Astrocyte of the spinal cord (primary cell): Measurements from ENCODE around the gene SATB1.
A peak's percentile ranks its signal among the peaks of the same experiment; 100 is the strongest.
"Not testable (repeated sequence)": the region's sequence is repeated elsewhere in the genome, so short reads cannot be mapped to it uniquely, and the experiment has no call there.

Experiments
- DNase-seq: peaks from one replicate; pipeline ENCODE4 v3.0.0; 2011; ENCODE audit warnings: low read depth, low spot score
- H3K4me3 ChIP-seq: 2 replicates; pipeline ENCODE4 v1.5.1; 2011; ENCODE audit warnings: low read depth, mild to moderate bottlenecking, low read length, moderate library complexity
- in situ Hi-C: cut with HindIII; loops from 2 replicates; pipeline ENCODE4 v1.10.0; 2017; ENCODE audit warnings: low sequenced_read_pairs
- TF ChIP-seq, protein P1 (sequence below): IDR thresholded peaks from 2 replicates; pipeline ENCODE4 v1.5.1; 2012; ENCODE audit warnings: low read depth, mild to moderate bottlenecking, low read length, inconsistent platforms

Gene SATB1

DNA sequence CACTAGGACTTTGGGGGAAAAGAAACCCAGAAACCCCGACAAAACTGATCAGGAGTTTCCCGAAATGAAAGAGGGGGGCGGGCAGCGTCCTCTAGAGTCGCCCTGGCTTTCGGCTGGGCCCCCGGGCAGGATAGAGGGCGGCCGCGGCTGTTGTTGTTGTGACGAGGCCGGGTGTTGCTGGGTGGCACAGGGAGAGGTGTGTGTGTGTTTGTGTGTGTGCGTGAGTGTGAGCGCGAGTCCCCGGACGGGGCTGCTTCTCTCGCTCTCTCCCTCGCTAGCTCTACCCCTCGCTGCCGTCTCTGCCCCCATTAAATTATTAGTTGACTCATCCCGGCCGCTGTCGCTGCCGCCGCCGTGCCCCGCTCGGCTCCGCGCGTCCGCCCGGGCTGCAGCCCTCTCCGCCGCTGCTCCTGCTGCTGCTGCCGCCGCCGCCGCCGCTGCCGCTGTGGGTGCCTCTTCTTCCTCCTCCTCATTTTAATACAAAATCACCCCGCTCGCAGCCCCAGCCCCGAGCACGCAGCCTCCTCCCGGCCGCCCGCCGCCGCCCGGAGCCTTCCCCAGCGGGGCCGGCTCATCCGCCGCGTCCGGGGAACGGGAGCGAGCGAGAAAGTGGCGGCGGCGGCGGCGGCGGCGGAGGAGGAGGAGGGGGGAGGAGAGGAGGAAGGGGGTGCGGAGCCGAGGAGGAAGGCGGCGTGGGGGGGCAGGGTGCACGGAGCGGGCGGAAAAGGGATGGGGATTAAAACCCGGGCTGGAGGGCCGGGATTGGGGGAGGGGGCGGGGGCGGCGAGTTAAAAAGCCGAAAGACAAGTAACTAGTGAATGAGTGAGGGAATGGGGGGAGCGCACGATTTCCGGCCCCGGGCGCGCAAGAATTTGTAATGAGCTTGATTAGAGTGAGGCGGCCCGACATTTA lies at the start of gene SATB1:
TSS of gene SATB1 (minus strand) at position 611 of the 912 bp plus-strand sequence. CDS start 4,372 bp downstream, outside the sequence.
- DNase-seq = peak; percentile 73
- in situ Hi-C loops = no loop called here
- TF ChIP-seq, protein P1, sequence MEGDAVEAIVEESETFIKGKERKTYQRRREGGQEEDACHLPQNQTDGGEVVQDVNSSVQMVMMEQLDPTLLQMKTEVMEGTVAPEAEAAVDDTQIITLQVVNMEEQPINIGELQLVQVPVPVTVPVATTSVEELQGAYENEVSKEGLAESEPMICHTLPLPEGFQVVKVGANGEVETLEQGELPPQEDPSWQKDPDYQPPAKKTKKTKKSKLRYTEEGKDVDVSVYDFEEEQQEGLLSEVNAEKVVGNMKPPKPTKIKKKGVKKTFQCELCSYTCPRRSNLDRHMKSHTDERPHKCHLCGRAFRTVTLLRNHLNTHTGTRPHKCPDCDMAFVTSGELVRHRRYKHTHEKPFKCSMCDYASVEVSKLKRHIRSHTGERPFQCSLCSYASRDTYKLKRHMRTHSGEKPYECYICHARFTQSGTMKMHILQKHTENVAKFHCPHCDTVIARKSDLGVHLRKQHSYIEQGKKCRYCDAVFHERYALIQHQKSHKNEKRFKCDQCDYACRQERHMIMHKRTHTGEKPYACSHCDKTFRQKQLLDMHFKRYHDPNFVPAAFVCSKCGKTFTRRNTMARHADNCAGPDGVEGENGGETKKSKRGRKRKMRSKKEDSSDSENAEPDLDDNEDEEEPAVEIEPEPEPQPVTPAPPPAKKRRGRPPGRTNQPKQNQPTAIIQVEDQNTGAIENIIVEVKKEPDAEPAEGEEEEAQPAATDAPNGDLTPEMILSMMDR = no peak
- H3K4me3 ChIP-seq = peak within 1 kb of the TSS; percentile 84

DNA sequence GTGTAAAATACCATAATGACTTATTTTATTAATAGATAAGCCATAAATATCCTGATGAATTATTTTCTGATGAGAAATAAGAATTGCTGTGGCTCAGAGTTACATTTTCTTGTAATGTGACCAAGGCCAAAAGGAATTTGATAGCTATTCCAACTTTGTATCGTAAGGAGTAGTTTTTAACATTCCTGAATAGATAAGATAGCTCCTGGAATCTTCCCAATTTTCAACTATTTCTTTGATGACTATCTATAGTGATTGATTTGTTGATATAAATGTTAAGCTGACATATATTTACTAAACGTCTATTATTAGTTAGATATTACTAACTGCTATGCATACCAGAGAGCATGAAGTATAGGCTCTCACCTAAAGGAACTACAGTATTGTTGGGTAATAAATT lies 49.1 kb upstream of the SATB1 start:
- in situ Hi-C loops = no loop called here
- no peak overlapping the region for H3K4me3 ChIP-seq
- DNase-seq = no peak
- TF ChIP-seq, protein P1 = no peak

DNA sequence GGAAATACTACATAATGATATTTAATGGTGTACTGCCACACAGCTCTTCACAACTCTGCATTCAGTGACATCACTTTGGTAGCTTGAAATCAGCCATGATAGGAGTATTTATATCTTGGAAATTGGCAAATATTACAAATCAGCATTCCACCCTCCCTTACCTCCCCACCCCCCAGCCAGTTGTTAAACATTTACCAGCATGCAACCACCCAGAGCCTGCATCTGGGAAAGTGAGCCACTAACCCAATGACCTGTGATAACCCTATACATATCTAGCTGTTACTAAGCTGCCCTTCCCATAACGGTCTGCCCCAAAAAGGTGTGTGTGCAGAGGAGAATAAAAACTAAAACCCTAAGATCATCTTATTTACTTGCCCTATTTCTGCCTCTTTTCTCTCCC lies 44.6 kb upstream of the SATB1 start:
- in situ Hi-C loops = no loop called here
- no peak for DNase-seq
- H3K4me3 ChIP-seq = no peak overlapping the region
- TF ChIP-seq, protein P1 = no peak

DNA sequence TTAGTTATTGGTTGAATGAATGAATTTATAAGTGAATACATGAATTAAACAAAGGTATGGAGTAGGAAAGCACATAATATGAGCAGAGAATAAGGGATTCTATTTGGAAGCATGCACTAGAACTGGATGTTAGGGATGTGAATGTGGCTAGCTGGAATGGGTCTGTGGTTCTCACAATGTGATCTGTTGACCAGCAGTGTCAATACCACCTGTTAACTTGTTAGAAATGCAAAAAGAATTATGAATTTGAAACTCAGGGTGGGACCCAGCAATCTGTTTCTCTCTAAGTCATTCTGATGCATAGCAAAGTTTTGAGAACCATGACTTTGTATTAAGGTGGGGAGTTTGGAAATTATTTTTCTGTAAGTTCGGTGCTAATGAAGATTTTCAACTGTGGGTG lies 41.0 kb upstream of the SATB1 start:
- DNase-seq = no peak
- in situ Hi-C loops = no loop called here
- TF ChIP-seq, protein P1 = no peak
- H3K4me3 ChIP-seq = no peak overlapping the region

DNA sequence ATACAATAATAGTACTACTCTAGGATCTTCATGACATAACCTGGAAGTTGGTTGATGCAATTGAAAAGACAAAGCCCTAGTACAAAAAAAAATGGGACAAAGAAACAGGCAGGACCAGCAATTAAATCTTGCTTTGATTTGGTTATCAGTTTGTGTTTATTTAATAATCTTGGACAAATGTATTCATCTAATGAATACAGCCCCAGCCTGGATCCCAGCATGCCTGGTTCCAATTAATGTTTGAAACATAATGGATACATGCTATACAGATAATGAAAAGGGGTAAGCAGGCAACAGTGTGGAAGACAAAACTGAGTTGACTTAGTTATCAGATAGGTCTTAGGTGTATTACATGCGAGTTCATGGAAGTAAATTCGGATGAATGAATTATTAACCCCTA lies 29.6 kb upstream of the SATB1 start:
- no peak overlapping the region for H3K4me3 ChIP-seq
- DNase-seq = no peak
- in situ Hi-C loops = no loop called here
- TF ChIP-seq, protein P1 = no peak

DNA sequence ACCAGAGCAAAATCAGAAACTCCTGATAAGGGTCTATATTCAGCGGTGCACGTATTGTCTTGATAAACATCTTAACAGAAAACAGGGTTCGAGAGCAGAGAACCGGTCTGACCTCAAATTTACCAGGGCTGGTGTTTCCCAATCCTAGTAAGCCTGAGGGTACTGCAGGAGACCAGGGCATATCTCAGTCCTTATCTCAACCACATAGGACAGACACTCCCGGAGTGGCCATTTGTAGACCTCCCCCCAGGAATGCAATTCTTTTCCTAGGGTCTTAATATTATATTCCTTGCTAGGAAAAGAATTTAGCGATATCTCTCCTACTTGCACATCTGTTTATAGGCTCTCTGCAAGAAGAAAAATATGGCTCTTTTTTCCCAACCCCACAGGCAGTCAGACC lies 24.5 kb upstream of the SATB1 start:
- in situ Hi-C loops, DNase-seq, H3K4me3 ChIP-seq: not testable (repeated sequence)

DNA sequence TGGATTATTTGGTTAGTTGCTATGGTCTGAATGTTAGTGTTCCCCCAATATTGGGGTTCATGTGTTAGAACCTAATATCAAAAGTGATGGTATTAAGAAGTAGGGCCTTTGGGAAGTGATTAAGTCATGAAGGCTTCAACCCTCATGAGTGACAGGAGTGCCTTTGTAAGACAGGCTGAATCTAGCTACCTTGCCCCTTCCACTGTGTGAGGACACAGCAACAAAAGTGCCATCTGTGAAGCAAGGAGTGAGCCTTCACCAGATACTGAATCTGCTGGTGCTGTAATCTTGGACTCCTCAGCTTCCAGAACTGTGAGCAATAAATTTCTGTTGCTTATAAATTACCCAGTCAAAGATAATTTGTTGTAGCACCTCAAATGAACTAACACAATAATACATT lies 22.6 kb upstream of the SATB1 start:
- no peak for DNase-seq
- H3K4me3 ChIP-seq = no peak overlapping the region
- in situ Hi-C loops = no loop called here
- TF ChIP-seq, protein P1 = no peak
